Measurements from ENCODE around the gene DOP1B. TPM values are rescaled to one million over a fixed set of nuclear protein-coding genes. Genes with fewer than 3 reads are reported as not detected.

DOP1B gene, protein sequence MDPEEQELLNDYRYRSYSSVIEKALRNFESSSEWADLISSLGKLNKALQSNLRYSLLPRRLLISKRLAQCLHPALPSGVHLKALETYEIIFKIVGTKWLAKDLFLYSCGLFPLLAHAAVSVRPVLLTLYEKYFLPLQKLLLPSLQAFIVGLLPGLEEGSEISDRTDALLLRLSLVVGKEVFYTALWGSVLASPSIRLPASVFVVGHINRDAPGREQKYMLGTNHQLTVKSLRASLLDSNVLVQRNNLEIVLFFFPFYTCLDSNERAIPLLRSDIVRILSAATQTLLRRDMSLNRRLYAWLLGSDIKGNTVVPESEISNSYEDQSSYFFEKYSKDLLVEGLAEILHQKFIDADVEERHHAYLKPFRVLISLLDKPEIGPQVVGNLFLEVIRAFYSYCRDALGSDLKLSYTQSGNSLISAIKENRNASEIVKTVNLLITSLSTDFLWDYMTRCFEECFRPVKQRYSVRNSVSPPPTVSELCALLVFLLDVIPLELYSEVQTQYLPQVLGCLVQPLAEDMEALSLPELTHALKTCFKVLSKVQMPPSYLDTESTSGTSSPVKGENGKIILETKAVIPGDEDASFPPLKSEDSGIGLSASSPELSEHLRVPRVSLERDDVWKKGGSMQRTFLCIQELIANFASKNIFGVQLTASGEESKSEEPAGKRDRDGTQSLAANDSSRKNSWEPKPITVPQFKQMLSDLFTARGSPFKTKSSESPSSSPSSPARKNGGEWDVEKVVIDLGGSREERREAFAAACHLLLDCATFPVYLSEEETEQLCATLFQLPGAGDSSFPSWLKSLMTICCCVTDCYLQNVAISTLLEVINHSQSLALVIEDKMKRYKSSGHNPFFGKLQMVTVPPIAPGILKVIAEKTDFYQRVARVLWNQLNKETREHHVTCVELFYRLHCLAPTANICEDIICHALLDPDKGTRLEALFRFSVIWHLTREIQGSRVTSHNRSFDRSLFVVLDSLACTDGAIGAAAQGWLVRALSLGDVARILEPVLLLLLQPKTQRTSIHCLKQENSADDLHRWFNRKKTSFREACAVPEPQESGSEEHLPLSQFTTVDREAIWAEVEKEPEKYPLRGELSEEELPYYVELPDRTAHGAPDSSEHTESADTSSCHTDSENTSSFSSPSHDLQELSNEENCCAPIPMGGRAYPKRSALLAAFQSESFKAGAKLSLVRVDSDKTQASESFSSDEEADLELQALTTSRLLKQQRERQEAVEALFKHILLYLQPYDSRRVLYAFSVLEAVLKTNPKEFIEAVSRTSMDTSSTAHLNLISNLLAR (N-terminal part only)
- 16.2 and 16.5 TPM in 2 replicates for total RNA-seq (2021)
- percentile 48 among the genes with signal in this experiment for Bru-seq, nascent RNA
- BruChase-seq, experiment 1, labeled RNA remaining after a 2-hour chase = percentile 47 among the genes with signal in this experiment
- BruChase-seq, experiment 2, labeled RNA remaining after a 6-hour chase = percentile 54 among the genes with signal in this experiment
- long read RNA-seq, partial matches to known transcripts = 3 of 5 reads
- long read RNA-seq, other reads (novel, unspliced or antisense) = 2 of 5 reads

DNA sequence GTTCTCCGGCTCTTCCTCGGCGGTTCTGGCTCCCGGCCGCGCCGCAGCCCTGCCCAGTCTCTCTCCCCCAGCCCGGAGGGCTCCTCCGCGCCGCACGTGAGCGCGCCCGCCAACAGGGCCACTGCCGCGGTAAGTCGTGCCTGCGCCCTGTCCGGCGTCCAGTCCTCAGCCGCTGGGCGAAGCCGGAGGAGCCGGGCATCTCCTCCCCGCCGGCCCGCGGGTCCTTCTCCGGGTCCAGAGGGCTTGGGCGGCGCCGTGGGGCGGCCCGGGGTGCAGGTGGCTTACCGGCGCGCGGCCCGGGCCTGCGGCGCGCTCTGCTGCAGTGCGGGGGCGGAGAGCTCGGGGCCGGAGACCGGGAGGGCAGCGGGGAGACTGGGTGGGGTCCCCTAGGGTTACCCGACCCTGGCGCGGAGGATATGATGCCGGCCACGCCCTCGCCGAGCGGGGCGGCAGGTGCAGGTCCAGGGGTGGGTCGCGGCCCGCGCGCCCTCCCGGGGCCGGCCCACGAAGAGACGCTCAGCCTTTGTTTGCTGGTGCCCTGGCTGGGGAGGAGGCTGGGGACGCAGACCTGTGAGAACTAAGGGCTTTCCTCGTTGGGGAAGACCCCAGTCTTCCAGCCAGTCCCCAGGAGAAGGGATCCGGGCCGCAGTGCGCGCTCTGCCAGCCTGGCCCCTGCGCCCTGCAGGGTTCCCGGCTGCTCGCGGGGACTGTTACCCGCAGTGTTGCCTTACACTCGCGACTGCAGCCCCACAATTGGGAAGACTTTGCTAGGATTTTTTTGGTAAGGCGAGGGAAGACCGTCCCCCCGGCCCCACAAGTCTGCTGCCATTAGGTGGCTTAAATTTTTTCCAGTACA, at the start of gene DOP1B:
DOP1B (plus strand) TSS at position 10 of the 856 bp plus-strand sequence. CDS start 7,910 bp downstream, outside the sequence.
- POLR2A ChIA-PET (ENCODE audit: low non-redundant PET) = no interaction called here
- Histone ChIP-seq H3K36me3 (ENCODE audit: insufficient read depth, low read length, poor library complexity, severe bottlenecking) (no peaks in the 10 kb centered on the region), H3K27ac (ENCODE audit: low read depth, low read length, poor library complexity, severe bottlenecking) (peak within 1 kb of the TSS; percentile 79), H3K4me3 (ENCODE audit: low read depth, low read length, poor library complexity, severe bottlenecking) (peak within 1 kb of the TSS; percentile 97), H3K27me3 (replicated peaks; ENCODE audit: insufficient read depth, low read depth, low read length, poor library complexity) (no peaks in the 10 kb centered on the region), H3K9me3 (ENCODE audit: low read depth, low read length, poor library complexity, severe bottlenecking) (no peaks in the 10 kb centered on the region), H3K4me1 (ENCODE audit: insufficient read depth, low read length, poor library complexity, severe bottlenecking) (peaks cover 4% of the 10 kb centered on the region)
- TF ChIP-seq EZH2 (IDR thresholded peaks at IDR 0.05; ENCODE audit: borderline replicate concordance, low read depth, low read length, poor library complexity, severe bottlenecking) = no peak
- TF ChIP-seq, protein P1, sequence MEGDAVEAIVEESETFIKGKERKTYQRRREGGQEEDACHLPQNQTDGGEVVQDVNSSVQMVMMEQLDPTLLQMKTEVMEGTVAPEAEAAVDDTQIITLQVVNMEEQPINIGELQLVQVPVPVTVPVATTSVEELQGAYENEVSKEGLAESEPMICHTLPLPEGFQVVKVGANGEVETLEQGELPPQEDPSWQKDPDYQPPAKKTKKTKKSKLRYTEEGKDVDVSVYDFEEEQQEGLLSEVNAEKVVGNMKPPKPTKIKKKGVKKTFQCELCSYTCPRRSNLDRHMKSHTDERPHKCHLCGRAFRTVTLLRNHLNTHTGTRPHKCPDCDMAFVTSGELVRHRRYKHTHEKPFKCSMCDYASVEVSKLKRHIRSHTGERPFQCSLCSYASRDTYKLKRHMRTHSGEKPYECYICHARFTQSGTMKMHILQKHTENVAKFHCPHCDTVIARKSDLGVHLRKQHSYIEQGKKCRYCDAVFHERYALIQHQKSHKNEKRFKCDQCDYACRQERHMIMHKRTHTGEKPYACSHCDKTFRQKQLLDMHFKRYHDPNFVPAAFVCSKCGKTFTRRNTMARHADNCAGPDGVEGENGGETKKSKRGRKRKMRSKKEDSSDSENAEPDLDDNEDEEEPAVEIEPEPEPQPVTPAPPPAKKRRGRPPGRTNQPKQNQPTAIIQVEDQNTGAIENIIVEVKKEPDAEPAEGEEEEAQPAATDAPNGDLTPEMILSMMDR (conservative IDR thresholded peaks at IDR 0.05; ENCODE audit: low read depth, low read length) = no peak
- BruUV-seq (replicated peaks) = no TSS peak
- intact Hi-C loops (cut with micrococcal nuclease; ENCODE audit: unreplicated experiment) = loop anchor here (5.0 kb wide), 2 partner anchors 165 to 230 kb away; partner anchors contain the start of genes CHAF1B and MORC3
- CTCF ChIA-PET = no interaction called here
- peak; percentile 25 for DNase-seq (ENCODE audit: low spot score)

DNA sequence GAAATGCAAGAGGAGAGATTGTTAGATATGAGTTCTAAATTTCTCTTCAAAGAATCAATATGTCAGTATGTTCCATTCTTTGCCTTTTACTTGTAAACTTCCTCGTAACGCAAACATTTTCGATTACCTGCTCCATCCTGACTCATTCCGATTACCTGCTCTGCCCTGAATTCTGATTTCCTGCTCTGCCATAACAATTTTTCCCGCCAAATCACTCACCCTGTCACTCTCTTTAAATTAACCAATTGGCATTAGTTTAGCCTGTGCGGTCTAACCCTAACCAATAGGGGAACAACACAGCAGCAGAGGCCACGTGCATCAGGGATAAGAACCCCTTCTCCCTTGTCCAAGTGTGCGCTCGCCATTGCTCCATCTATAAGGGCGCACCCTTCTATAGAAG, 46.8 kb upstream of the DOP1B start:
- no peak overlapping the region for H3K27ac ChIP-seq (ENCODE audit: low read depth, low read length, poor library complexity, severe bottlenecking)
- H3K4me3 ChIP-seq (ENCODE audit: low read depth, low read length, poor library complexity, severe bottlenecking) = no peak overlapping the region
- no peaks in the 10 kb centered on the region for H3K36me3 ChIP-seq (ENCODE audit: insufficient read depth, low read length, poor library complexity, severe bottlenecking)
- no peak for DNase-seq (ENCODE audit: low spot score)
- H3K9me3 ChIP-seq (ENCODE audit: low read depth, low read length, poor library complexity, severe bottlenecking) = no peaks in the 10 kb centered on the region
- POLR2A ChIA-PET (ENCODE audit: low non-redundant PET) = no interaction called here
- no peak for TF ChIP-seq EZH2 (IDR thresholded peaks at IDR 0.05; ENCODE audit: borderline replicate concordance, low read depth, low read length, poor library complexity, severe bottlenecking)
- TF ChIP-seq, protein P1 (conservative IDR thresholded peaks at IDR 0.05; ENCODE audit: low read depth, low read length) = no peak
- CTCF ChIA-PET = no interaction called here
- intact Hi-C loops (cut with micrococcal nuclease; ENCODE audit: unreplicated experiment) = loop anchor here (5.0 kb wide), 2 partner anchors 63 to 83 kb away; no protein-coding TSS in a partner anchor
- no peaks in the 10 kb centered on the region for H3K27me3 ChIP-seq (replicated peaks; ENCODE audit: insufficient read depth, low read depth, low read length, poor library complexity)
- no TSS peak for BruUV-seq (replicated peaks)
- peaks cover 3% of the 10 kb centered on the region for H3K4me1 ChIP-seq (ENCODE audit: insufficient read depth, low read length, poor library complexity, severe bottlenecking)

Data from A673 (cell line).